C1 segment of cervical spinal cord (tissue), 14 donors: ENCODE data around the gene HPGDS.
"Not testable (repeated sequence)": the region's sequence is repeated elsewhere in the genome, so short reads cannot be mapped to it uniquely, and the experiment has no call there.

Source experiments
- DNase-seq, 14 donors: peaks; one replicate each; lab custom pipeline; 2025; lab: John Stamatoyannopoulos, UW

HPGDS gene

GRCh38 chr4:94342694-94343093 lies at the start of gene HPGDS:
TSS of gene HPGDS (minus strand) at chr4:94342836. CDS start at chr4:94334629, 8,207 bp downstream.
- DNase-seq, result no peak

GRCh38 chr4:94390804-94391410 lies 48.3 kb upstream of the HPGDS start:
- DNase-seq, result no peak

- DNase-seq, result no peak
These were observed 47.1 kb upstream of the HPGDS start for GRCh38 chr4:94389595-94390267.

- not testable (repeated sequence) for DNase-seq
These were observed 45.3 kb upstream of the HPGDS start for GRCh38 chr4:94387965-94388364.

- DNase-seq, result not testable (repeated sequence)
These were observed 42.8 kb upstream of the HPGDS start for GRCh38 chr4:94385452-94385851.

- not testable (repeated sequence) for DNase-seq
These were observed 40.3 kb upstream of the HPGDS start for GRCh38 chr4:94382891-94383290.

- no peak for DNase-seq
These were observed 35.4 kb upstream of the HPGDS start for GRCh38 chr4:94378047-94378446.

GRCh38 chr4:94377294-94377693 lies 34.7 kb upstream of the HPGDS start:
- no peak for DNase-seq

- no peak for DNase-seq
These were observed 32.7 kb upstream of the HPGDS start for GRCh38 chr4:94375364-94375763.

- DNase-seq, result no peak
These were observed 31.1 kb upstream of the HPGDS start for GRCh38 chr4:94373752-94374151.

GRCh38 chr4:94372991-94373390 lies 30.4 kb upstream of the HPGDS start:
- no peak for DNase-seq

GRCh38 chr4:94372228-94372978 lies 29.8 kb upstream of the HPGDS start:
- no peak for DNase-seq

- DNase-seq, result no peak
These were observed 28.7 kb upstream of the HPGDS start for GRCh38 chr4:94371290-94371689.

- DNase-seq, result no peak
These were observed 28.1 kb upstream of the HPGDS start for GRCh38 chr4:94370533-94371254.

- DNase-seq, result no peak
These were observed 26.4 kb upstream of the HPGDS start for GRCh38 chr4:94369046-94369445.

GRCh38 chr4:94368459-94368858 lies 25.8 kb upstream of the HPGDS start:
- no peak for DNase-seq

- no peak for DNase-seq
These were observed 22.7 kb upstream of the HPGDS start for GRCh38 chr4:94365304-94365703.

- no peak for DNase-seq
These were observed 21.9 kb upstream of the HPGDS start for GRCh38 chr4:94364527-94364926.

GRCh38 chr4:94363136-94363655 lies 20.6 kb upstream of the HPGDS start:
- DNase-seq, result no peak

GRCh38 chr4:94359838-94360237 lies 17.2 kb upstream of the HPGDS start:
- no peak for DNase-seq

GRCh38 chr4:94359221-94359620 lies 16.6 kb upstream of the HPGDS start:
- no peak for DNase-seq

GRCh38 chr4:94358101-94358500 lies 15.5 kb upstream of the HPGDS start:
- DNase-seq, result no peak
